Neuronal stem cell (in vitro differentiated cells): Measurements from ENCODE around the gene CHKA. TPM values are rescaled to one million over a fixed set of nuclear protein-coding genes. Genes with fewer than 3 reads are reported as not detected.
A peak's percentile ranks its signal among the peaks of the same experiment; 100 is the strongest.

Experiments used
- DNase-seq: peaks from one replicate; pipeline ENCODE4 v3.0.0-alpha.2; 2013; ENCODE audit warnings: low spot score
- H2AFZ ChIP-seq: one replicate; pipeline ENCODE4 v1.6.1; 2013; ENCODE audit warnings: mild to moderate bottlenecking, low read length, inconsistent platforms
- H2AK5ac ChIP-seq: 2 replicates; pipeline ENCODE4 v1.6.1; 2013; ENCODE audit warnings: low read depth, mild to moderate bottlenecking, inconsistent platforms, low read length, moderate library complexity, mixed read lengths
- H2BK120ac ChIP-seq: 2 replicates; pipeline ENCODE4 v1.6.1; 2013; ENCODE audit warnings: low read depth, mild to moderate bottlenecking, inconsistent platforms, low read length, moderate library complexity, mixed read lengths
- H2BK12ac ChIP-seq: one replicate; pipeline ENCODE4 v1.6.1; 2013; ENCODE audit warnings: low read length, inconsistent platforms
- H2BK15ac ChIP-seq: 2 replicates; pipeline ENCODE4 v1.6.1; 2013; ENCODE audit warnings: mild to moderate bottlenecking, low read length, inconsistent platforms, mixed read lengths
- H2BK5ac ChIP-seq: one replicate; pipeline ENCODE4 v1.6.1; 2013; ENCODE audit warnings: inconsistent platforms, mild to moderate bottlenecking, low read length, moderate library complexity
- H3K14ac ChIP-seq: one replicate; pipeline ENCODE4 v1.6.1; 2013; ENCODE audit warnings: low read length, inconsistent platforms
- H3K18ac ChIP-seq: 2 replicates; pipeline ENCODE4 v1.6.1; 2013; ENCODE audit warnings: low read length, inconsistent platforms
- H3K23ac ChIP-seq: 2 replicates; pipeline ENCODE4 v1.6.1; 2013; ENCODE audit warnings: low read depth, mild to moderate bottlenecking, mixed read lengths, low read length, inconsistent platforms; ENCODE audit not compliant: poor library complexity
- H3K27ac ChIP-seq: replicated peaks from 3 replicates; pipeline ENCODE4 v1.5.1; 2013; ENCODE audit warnings: low read length, inconsistent platforms
- H3K27me3 ChIP-seq, 3 experiments: 2 replicates each; pipeline ENCODE4 v1.6.1; 2013; ENCODE audit warnings: low read length in 3 of 3, mild to moderate bottlenecking in 2 of 3, inconsistent platforms in 1 of 3, low read depth in 1 of 3, mixed read lengths in 1 of 3, moderate library complexity in 1 of 3; ENCODE audit not compliant: control insufficient read depth in 3 of 3, insufficient read depth in 3 of 3
- H3K36me3 ChIP-seq, 2 donors: replicated peaks in 1 of 2; 2 replicates each; pipeline ENCODE4 v1.6.1; 2013; ENCODE audit warnings: low read length in 2 of 2; ENCODE audit not compliant: control insufficient read depth in 2 of 2, insufficient read depth in 2 of 2
- H3K4ac ChIP-seq: 2 replicates; pipeline ENCODE4 v1.6.1; 2013; ENCODE audit warnings: inconsistent platforms, mild to moderate bottlenecking, low read length, moderate library complexity
- H3K4me1 ChIP-seq, 2 donors: 1 replicate in 1 of 2; 2 replicates in 1 of 2; pipeline ENCODE4 v1.6.1; 2013; ENCODE audit warnings: low read length in 2 of 2, low read depth in 1 of 2; ENCODE audit not compliant: control insufficient read depth in 2 of 2, insufficient read depth in 1 of 2
- H3K4me2 ChIP-seq: one replicate; pipeline ENCODE4 v1.6.1; 2013; ENCODE audit warnings: mild to moderate bottlenecking, low read length, inconsistent platforms; ENCODE audit not compliant: insufficient read depth, poor library complexity, severe bottlenecking
- H3K4me3 ChIP-seq, 2 donors: 2 replicates each; pipeline ENCODE4 v1.5.1; 2013; ENCODE audit warnings: low read length in 2 of 2, mild to moderate bottlenecking in 2 of 2, inconsistent platforms in 1 of 2, moderate library complexity in 1 of 2
- H3K79me1 ChIP-seq: one replicate; pipeline ENCODE4 v1.6.1; 2013; ENCODE audit warnings: low read depth, mild to moderate bottlenecking, inconsistent platforms, low read length, moderate library complexity
- H3K9ac ChIP-seq: one replicate; pipeline ENCODE4 v1.6.1; 2013; ENCODE audit warnings: mild to moderate bottlenecking, low read depth, low read length, inconsistent platforms; ENCODE audit not compliant: poor library complexity
- H3K9me3 ChIP-seq, 2 donors: replicated peaks in 1 of 2; 2 replicates each; pipeline versions ENCODE3 to v1.6.1; 2013; ENCODE audit warnings: low read length in 2 of 2, mild to moderate bottlenecking in 2 of 2, inconsistent platforms in 1 of 2, low read depth in 1 of 2, mixed read lengths in 1 of 2, moderate library complexity in 1 of 2; ENCODE audit not compliant: control insufficient read depth in 2 of 2, insufficient read depth in 1 of 2
- H4K8ac ChIP-seq: one replicate; pipeline ENCODE4 v1.6.1; 2013; ENCODE audit warnings: low read depth, mild to moderate bottlenecking, inconsistent platforms, low read length, moderate library complexity
- H4K91ac ChIP-seq: one replicate; pipeline ENCODE4 v1.6.1; 2013; ENCODE audit warnings: low read length, low read depth, mild to moderate bottlenecking, inconsistent platforms; ENCODE audit not compliant: poor library complexity
- WGBS, 2 donors: extraction: QIAGEN DNeasy Blood & Tissue Kit; methylation state at CpG; one replicate each; pipeline ENCODE4 v1.1.7; 2013; ENCODE audit warnings: missing lambda C conversion rate in 2 of 2, mixed read lengths in 1 of 2; ENCODE audit not compliant: insufficient read length in 2 of 2, insufficient replicate concordance in 1 of 2; ENCODE audit errors: extremely low coverage in 2 of 2; 5-methylcytosine and 5-hydroxymethylcytosine counted together
- small RNA-seq: library from polyadenylated mRNA; stranded (forward); fragments of <200 nt; extraction: miRNeasy Mini kit (QIAGEN cat#:217004); gene quantifications from one replicate; pipeline ENCODE3, GENCODE V24; 2013; ENCODE audit not compliant: insufficient read depth

Gene CHKA

GRCh38 chr11:68003846-68004550 lies 117.2 kb downstream of the CHKA start, which contains the start of gene UNC93B1:
Gene UNC93B1, minus strand, starts transcription at chr11:68004097. Its CDS starts 54 bp downstream, at chr11:68004043.
- peak within 1 kb of the TSS; percentile 81 for H3K9ac ChIP-seq
- H2BK5ac ChIP-seq: no peak within 1 kb of the TSS
- H2AK5ac ChIP-seq: peak within 1 kb of the TSS; percentile 97
- H3K4me2 ChIP-seq: peak within 1 kb of the TSS; percentile 94
- peaks cover 6% of the 10 kb centered on the region for H3K79me1 ChIP-seq
- peak within 1 kb of the TSS; percentile 71 for H2AFZ ChIP-seq
- WGBS, 2 donors: no CpG with 5 or more reads among the region's 64 CpGs
- peaks cover 0 to 12% (median 0%) of the 10 kb centered on the region in 3 experiments for H3K27me3 ChIP-seq
- H3K36me3 ChIP-seq: no peaks in the 10 kb centered on the region
- peak within 1 kb of the TSS; percentile 95 for H3K18ac ChIP-seq
- H2BK15ac ChIP-seq: peak within 1 kb of the TSS; percentile 100
- no peak within 1 kb of the TSS for H3K27ac ChIP-seq
- H4K8ac ChIP-seq: peak within 1 kb of the TSS; percentile 65
- peak within 1 kb of the TSS; percentile 53 for H4K91ac ChIP-seq
- H2BK12ac ChIP-seq: peak within 1 kb of the TSS; percentile 99
- H3K4me3 ChIP-seq: peak within 1 kb of the TSS; percentile 37 to 86
- peak; percentile 47 for DNase-seq
- H3K4me1 ChIP-seq: peaks cover 11 to 18% of the 10 kb centered on the region in 2 donors
- H3K23ac ChIP-seq: peak within 1 kb of the TSS; percentile 95
- H2BK120ac ChIP-seq: peak within 1 kb of the TSS; percentile 91
- peak within 1 kb of the TSS; percentile 58 for H3K4ac ChIP-seq
- H3K9me3 ChIP-seq: no peaks in the 10 kb centered on the region
- peak within 1 kb of the TSS; percentile 89 for H3K14ac ChIP-seq

DNA sequence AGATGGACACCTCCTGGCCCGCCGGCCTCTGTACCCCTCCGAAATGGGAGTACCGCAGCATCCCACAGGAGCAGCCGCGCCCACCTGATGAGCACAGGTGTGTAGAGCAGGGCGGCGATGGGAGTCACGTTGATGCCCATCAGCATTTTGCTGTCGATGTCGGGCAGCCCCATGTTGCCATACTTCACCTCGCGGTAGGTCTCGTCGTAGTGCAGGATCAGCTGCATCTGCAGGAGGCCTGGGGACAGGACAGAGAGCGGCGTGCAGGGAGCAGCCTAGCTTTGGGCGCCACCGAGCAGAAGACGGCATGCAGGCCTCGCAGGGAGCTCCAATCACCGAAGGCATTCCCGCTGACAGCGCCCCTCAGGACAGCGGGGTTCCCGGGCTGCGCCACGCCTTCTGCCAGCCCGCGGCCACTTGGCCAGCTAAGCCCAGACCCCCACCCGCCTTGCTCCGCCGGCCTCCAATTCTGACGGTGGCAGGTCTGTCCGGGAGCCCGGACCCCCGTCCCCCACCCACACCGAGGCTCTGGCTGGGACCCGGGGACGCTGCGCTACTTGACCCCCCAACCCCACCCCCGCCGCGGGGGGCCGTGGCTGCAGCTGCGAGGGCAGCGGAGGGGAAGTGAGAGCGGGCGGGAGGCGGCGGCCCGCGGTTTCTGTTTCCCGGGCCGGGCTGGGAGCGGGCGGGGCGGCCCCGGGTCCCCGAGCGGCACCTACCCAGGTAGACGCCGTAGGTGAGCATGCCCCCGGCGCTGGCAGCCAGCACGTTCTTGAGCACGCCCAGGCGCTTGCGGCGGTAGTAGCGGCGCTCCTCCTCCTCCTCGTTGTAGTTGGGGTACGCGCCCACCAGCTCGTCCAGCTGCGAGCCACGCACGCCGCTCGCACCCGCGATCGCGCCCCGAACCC lies 118.0 kb downstream of the CHKA start:
- Histone ChIP-seq H3K79me1 (peaks cover 6% of the 10 kb centered on the region), H2BK120ac (no peak overlapping the region), H3K27ac (no peak overlapping the region), H3K4ac (no peak overlapping the region), H3K4me2 (peak overlapping the region; percentile 94), H3K9me3 (no peaks in the 10 kb centered on the region), H3K14ac (peak overlapping the region; percentile 82), H4K8ac (no peak overlapping the region), H3K4me3 (peak overlapping the region; percentile 37 to 86), H3K18ac (peak overlapping the region; percentile 95), H3K23ac (peak overlapping the region; percentile 75), H3K36me3 (no peaks in the 10 kb centered on the region), H2AFZ (peak overlapping the region; percentile 71), H2BK5ac (no peak overlapping the region), H3K9ac (peak overlapping the region; percentile 81), H3K27me3 (peaks cover 0 to 12% (median 0%) of the 10 kb centered on the region in 3 experiments), H2BK15ac (peak overlapping the region; percentile 74), H3K4me1 (peaks cover 11 to 18% of the 10 kb centered on the region in 2 donors), H2AK5ac (peak overlapping the region; percentile 56), H4K91ac (no peak overlapping the region), H2BK12ac (no peak overlapping the region)
- DNase-seq: no peak
- no CpG with 5 or more reads among the region's 86 CpGs for WGBS, 2 donors

Small RNAs within 50 kb of the gene (small RNA-seq; reads per million reads assigned to genes)
- not detected for gene MIR6753
